H9 (cell line): ENCODE measurements around the gene USP28. TPM values are rescaled to one million over a fixed set of nuclear protein-coding genes. Genes with fewer than 3 reads are reported as not detected.

Experiments
- DNase-seq: peaks from one replicate; pipeline ENCODE4 v3.0.0-alpha.2; 2017
- H2AFZ ChIP-seq: one replicate; pipeline ENCODE4 v1.6.1; 2013; ENCODE audit warnings: mild to moderate bottlenecking, low read length, control low read depth, moderate library complexity
- H2AK5ac ChIP-seq: 2 replicates; pipeline ENCODE4 v1.6.1; 2013; ENCODE audit warnings: low read length, control low read depth, mixed read lengths; ENCODE audit not compliant: insufficient read length
- H2BK120ac ChIP-seq: one replicate; pipeline ENCODE4 v1.6.1; 2013; ENCODE audit warnings: low read depth, mild to moderate bottlenecking, low read length, control low read depth, inconsistent platforms; ENCODE audit not compliant: poor library complexity, severe bottlenecking
- H2BK12ac ChIP-seq: 2 replicates; pipeline ENCODE4 v1.6.1; 2013; ENCODE audit warnings: low read length, control low read depth, mixed read lengths, low read depth; ENCODE audit not compliant: insufficient read length
- H2BK15ac ChIP-seq: 2 replicates; pipeline ENCODE4 v1.6.1; 2013; ENCODE audit warnings: low read depth, low read length, control low read depth
- H2BK20ac ChIP-seq: one replicate; pipeline ENCODE4 v1.6.1; 2013; ENCODE audit warnings: low read depth, mild to moderate bottlenecking, low read length, control low read depth, inconsistent platforms; ENCODE audit not compliant: poor library complexity, severe bottlenecking
- H2BK5ac ChIP-seq: 2 replicates; pipeline ENCODE4 v1.6.1; 2013; ENCODE audit warnings: low read length, control low read depth, mixed read lengths; ENCODE audit not compliant: insufficient read length
- H3K14ac ChIP-seq: 2 replicates; pipeline ENCODE4 v1.6.1; 2013; ENCODE audit warnings: low read length, control low read depth; ENCODE audit not compliant: insufficient read depth
- H3K18ac ChIP-seq: 2 replicates; pipeline ENCODE4 v1.6.1; 2013; ENCODE audit warnings: low read depth, mild to moderate bottlenecking, mixed read lengths, low read length, control low read depth; ENCODE audit not compliant: insufficient read length
- H3K23ac ChIP-seq: 2 replicates; pipeline ENCODE4 v1.6.1; 2013; ENCODE audit warnings: low read length, control low read depth, mixed read lengths, low read depth; ENCODE audit not compliant: insufficient read length
- H3K23me2 ChIP-seq: 2 replicates; pipeline ENCODE4 v1.6.1; 2013; ENCODE audit warnings: low read depth, mild to moderate bottlenecking, mixed read lengths, low read length, control low read depth; ENCODE audit not compliant: insufficient read length, poor library complexity, severe bottlenecking
- H3K27ac ChIP-seq: 2 replicates; pipeline ENCODE4 v1.5.1; 2013; ENCODE audit warnings: low read length, control low read depth, mixed read lengths, low read depth; ENCODE audit not compliant: insufficient read length
- H3K27me3 ChIP-seq: 2 replicates; pipeline ENCODE4 v1.6.1; 2013; ENCODE audit warnings: low read length, control low read depth, inconsistent platforms; ENCODE audit not compliant: insufficient read depth
- H3K4ac ChIP-seq: 2 replicates; pipeline ENCODE4 v1.6.1; 2013; ENCODE audit warnings: low read depth, mild to moderate bottlenecking, control low read depth, inconsistent platforms, low read length, moderate library complexity
- H3K4me1 ChIP-seq: 2 replicates; pipeline ENCODE4 v1.6.1; 2013; ENCODE audit warnings: low read length, control low read depth, inconsistent platforms; ENCODE audit not compliant: insufficient read depth
- H3K4me2 ChIP-seq: 2 replicates; pipeline ENCODE4 v1.6.1; 2013; ENCODE audit warnings: low read length, control low read depth, mixed read lengths; ENCODE audit not compliant: insufficient read length, insufficient read depth
- H3K56ac ChIP-seq: 2 replicates; pipeline ENCODE4 v1.6.1; 2013; ENCODE audit warnings: low read depth, mild to moderate bottlenecking, mixed read lengths, low read length, control low read depth; ENCODE audit not compliant: insufficient read length
- H3K79me1 ChIP-seq: 2 replicates; pipeline ENCODE4 v1.6.1; 2013; ENCODE audit warnings: low read depth, mild to moderate bottlenecking, moderate library complexity, low read length, control low read depth, inconsistent platforms; ENCODE audit not compliant: insufficient read depth, poor library complexity, severe bottlenecking
- H3K79me2 ChIP-seq: 2 replicates; pipeline ENCODE4 v1.6.1; 2013; ENCODE audit warnings: low read length, control low read depth, inconsistent platforms; ENCODE audit not compliant: insufficient read depth
- H3K9ac ChIP-seq: 2 replicates; pipeline ENCODE4 v1.6.1; 2013; ENCODE audit warnings: low read length, control low read depth, mixed read lengths; ENCODE audit not compliant: insufficient read length; ENCODE audit errors: extremely low read depth
- H3K9me3 ChIP-seq: one replicate; pipeline ENCODE4 v1.6.1; 2013; ENCODE audit warnings: low read depth, low read length, inconsistent platforms; ENCODE audit not compliant: control insufficient read depth
- H3T11ph ChIP-seq: one replicate; pipeline ENCODE4 v1.6.1; 2013; ENCODE audit warnings: mild to moderate bottlenecking, low read length, control low read depth, inconsistent platforms
- H4K20me1 ChIP-seq: one replicate; pipeline ENCODE4 v1.6.1; 2013; ENCODE audit not compliant: control insufficient read depth, insufficient read length, insufficient read depth
- H4K5ac ChIP-seq: 2 replicates; pipeline ENCODE4 v1.6.1; 2013; ENCODE audit warnings: low read depth, mild to moderate bottlenecking, mixed read lengths, low read length, control low read depth; ENCODE audit not compliant: insufficient read length
- H4K8ac ChIP-seq: replicated peaks from 2 replicates; pipeline ENCODE4 v1.6.1; 2013; ENCODE audit warnings: low read length, control low read depth, mixed read lengths, low read depth; ENCODE audit not compliant: insufficient read length
- H4K91ac ChIP-seq: 2 replicates; pipeline ENCODE4 v1.6.1; 2013; ENCODE audit warnings: low read depth, mild to moderate bottlenecking, moderate library complexity, mixed read lengths, low read length, control low read depth; ENCODE audit not compliant: insufficient read length
- H3K27ac Mint-ChIP-seq, 3 experiments: 2 replicates in 2 of 3; 3 replicates in 1 of 3; pipeline ENCODE4 v1.8.0; 2020 to 2021; ENCODE audit warnings: mixed read lengths in 3 of 3, mild to moderate bottlenecking in 1 of 3, moderate library complexity in 1 of 3
- H3K27me3 Mint-ChIP-seq: 2 replicates; pipeline ENCODE4 v1.8.0; 2021; ENCODE audit warnings: low read depth, mild to moderate bottlenecking, moderate library complexity, mixed read lengths
- H3K36me3 Mint-ChIP-seq, 3 experiments: 2 replicates in 2 of 3; 3 replicates in 1 of 3; pipeline ENCODE4 v1.8.0; 2020 to 2021; ENCODE audit warnings: low read depth in 3 of 3, mixed read lengths in 3 of 3; ENCODE audit not compliant: insufficient read depth in 1 of 3
- H3K4me1 Mint-ChIP-seq, 2 experiments: 2 replicates each; pipeline ENCODE4 v1.8.0; 2020; ENCODE audit warnings: mixed read lengths in 2 of 2
- H3K4me3 Mint-ChIP-seq, 2 experiments: 2 replicates in 1 of 2; 3 replicates in 1 of 2; pipeline ENCODE4 v1.8.0; 2020 to 2021; ENCODE audit warnings: mild to moderate bottlenecking in 2 of 2, mixed read lengths in 2 of 2, moderate library complexity in 1 of 2
- H3K9me3 Mint-ChIP-seq, 2 experiments: 2 replicates in 1 of 2; 3 replicates in 1 of 2; pipeline ENCODE4 v1.8.0; 2020; ENCODE audit warnings: mild to moderate bottlenecking in 2 of 2, mixed read lengths in 2 of 2, moderate library complexity in 1 of 2
- CTCF ChIP-seq: fragments of 200-600 bp; sonication (generic); conservative IDR thresholded peaks from 3 replicates; pipeline ENCODE4 v1.8.0; 2021; ENCODE audit warnings: antibody characterized with exemption, mild to moderate bottlenecking
- WGBS: extraction: QIAGEN DNeasy Blood & Tissue Kit; methylation state at CpG from one replicate; pipeline ENCODE4 v1.1.7; 2013; ENCODE audit warnings: missing lambda C conversion rate, low lambda C conversion rate, mixed read lengths; ENCODE audit not compliant: insufficient read length; ENCODE audit errors: extremely low coverage; 5-methylcytosine and 5-hydroxymethylcytosine counted together
- total RNA-seq: library from RNA; stranded (reverse); gene quantifications from 2 replicates; pipeline ENCODE4 v1.2.1, GENCODE V29; 2021

USP28 gene
- total RNA-seq, 1 experiment from 2014 or later = 107 TPM

GRCh38 chr11:113849713-113850112 is 25.7 kb downstream of the USP28 start:
- Histone ChIP-seq H3K23me2 (no peaks in the 10 kb centered on the region), H3K4me2 (peak overlapping the region; percentile 18), H2BK120ac (no peak overlapping the region), H2BK20ac (no peak overlapping the region), H3K18ac (peak overlapping the region; percentile 25), H2BK12ac (no peak overlapping the region), H2BK5ac (no peak overlapping the region), H4K8ac (no peak overlapping the region), H2AK5ac (no peak overlapping the region), H3K14ac (no peak overlapping the region), H4K20me1 (no peaks in the 10 kb centered on the region), H4K91ac (no peak overlapping the region), H4K5ac (no peak overlapping the region), H3K56ac (no peak overlapping the region), H3K23ac (no peak overlapping the region), H3K4me1 (peaks cover 19% of the 10 kb centered on the region), H3K9me3 (no peaks in the 10 kb centered on the region), H3T11ph (no peak overlapping the region), H3K27ac (peak overlapping the region; percentile 94), H3K9ac (no peak overlapping the region), H3K27me3 (no peaks in the 10 kb centered on the region), H3K4ac (no peak overlapping the region), H3K79me2 (peaks cover 5% of the 10 kb centered on the region; the same call in 1 of the 2 replicates), H3K79me1 (peaks cover 1% of the 10 kb centered on the region), H2AFZ (no peak overlapping the region), H2BK15ac (no peak overlapping the region)
- no CpG with 5 or more reads among the region's 4 CpGs for WGBS
- DNase-seq = peak; percentile 83
- Mint-ChIP-seq H3K9me3 (peaks cover 0 to 9% of the 10 kb centered on the region in 2 experiments; a peak in 3 of 5 replicates), H3K27ac (peak overlapping the region; percentile 60 to 93 (median 83)), H3K4me1 (peaks cover 65 to 67% of the 10 kb centered on the region in 2 experiments), H3K27me3 (no peaks in the 10 kb centered on the region), H3K4me3 (peak overlapping the region in 1 of 2 experiments; percentile 64; a peak in 2 of 5 replicates), H3K36me3 (peaks cover 41 to 74% (median 42%) of the 10 kb centered on the region in 3 experiments)
- TF ChIP-seq CTCF = no peak
